GM12874 (cell line): ENCODE results near the gene PDE4D.

Experiments
- TF ChIP-seq, protein P1 (sequence below): IDR thresholded peaks from 2 replicates; pipeline ENCODE4 v1.5.1; 2011; ENCODE audit warnings: low read depth, mild to moderate bottlenecking, control low read depth, low read length, moderate library complexity; ENCODE audit not compliant: insufficient read depth

Gene PDE4D

DNA sequence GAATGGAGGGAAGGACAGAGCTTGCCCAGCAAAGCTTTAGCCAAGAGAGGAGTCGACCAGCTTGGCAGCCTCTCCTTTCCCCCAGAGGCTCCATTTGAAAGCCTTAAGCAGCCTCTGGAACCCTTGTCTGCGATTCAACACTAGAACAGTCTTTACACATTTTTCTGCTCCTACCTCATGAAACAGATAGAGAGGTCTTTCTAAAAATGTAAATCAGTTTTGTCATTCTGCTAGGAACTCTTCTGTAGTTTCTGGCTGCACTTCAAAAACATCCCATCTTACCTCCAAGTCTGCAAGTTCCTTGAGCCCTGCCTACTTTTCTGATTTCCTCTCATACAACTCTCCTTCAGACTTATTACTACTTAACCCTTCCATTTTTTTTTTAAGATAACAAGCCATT lies 70.1 kb downstream of the PDE4D start:
- TF ChIP-seq, protein P1, sequence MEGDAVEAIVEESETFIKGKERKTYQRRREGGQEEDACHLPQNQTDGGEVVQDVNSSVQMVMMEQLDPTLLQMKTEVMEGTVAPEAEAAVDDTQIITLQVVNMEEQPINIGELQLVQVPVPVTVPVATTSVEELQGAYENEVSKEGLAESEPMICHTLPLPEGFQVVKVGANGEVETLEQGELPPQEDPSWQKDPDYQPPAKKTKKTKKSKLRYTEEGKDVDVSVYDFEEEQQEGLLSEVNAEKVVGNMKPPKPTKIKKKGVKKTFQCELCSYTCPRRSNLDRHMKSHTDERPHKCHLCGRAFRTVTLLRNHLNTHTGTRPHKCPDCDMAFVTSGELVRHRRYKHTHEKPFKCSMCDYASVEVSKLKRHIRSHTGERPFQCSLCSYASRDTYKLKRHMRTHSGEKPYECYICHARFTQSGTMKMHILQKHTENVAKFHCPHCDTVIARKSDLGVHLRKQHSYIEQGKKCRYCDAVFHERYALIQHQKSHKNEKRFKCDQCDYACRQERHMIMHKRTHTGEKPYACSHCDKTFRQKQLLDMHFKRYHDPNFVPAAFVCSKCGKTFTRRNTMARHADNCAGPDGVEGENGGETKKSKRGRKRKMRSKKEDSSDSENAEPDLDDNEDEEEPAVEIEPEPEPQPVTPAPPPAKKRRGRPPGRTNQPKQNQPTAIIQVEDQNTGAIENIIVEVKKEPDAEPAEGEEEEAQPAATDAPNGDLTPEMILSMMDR, result no peak

DNA sequence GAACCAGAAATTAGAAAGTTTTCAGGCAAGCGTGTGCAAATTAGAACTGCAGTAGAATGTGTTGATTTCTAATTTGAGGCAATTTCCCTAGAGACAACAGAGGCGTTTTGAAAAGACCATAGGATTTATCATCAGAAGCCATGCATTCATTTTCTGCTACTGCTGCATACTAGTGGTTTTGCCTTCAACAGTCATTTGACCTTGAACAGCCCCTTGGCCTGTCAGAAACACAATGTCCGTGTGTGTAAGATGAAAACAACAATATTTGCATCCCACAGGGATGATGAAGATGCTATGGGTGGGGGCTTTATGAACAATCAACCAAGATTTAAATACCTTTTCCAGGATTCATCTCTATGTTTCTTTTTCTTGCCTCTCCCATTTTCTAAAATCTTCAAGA lies 73.7 kb downstream of the PDE4D start:
- TF ChIP-seq, protein P1, result no peak

DNA sequence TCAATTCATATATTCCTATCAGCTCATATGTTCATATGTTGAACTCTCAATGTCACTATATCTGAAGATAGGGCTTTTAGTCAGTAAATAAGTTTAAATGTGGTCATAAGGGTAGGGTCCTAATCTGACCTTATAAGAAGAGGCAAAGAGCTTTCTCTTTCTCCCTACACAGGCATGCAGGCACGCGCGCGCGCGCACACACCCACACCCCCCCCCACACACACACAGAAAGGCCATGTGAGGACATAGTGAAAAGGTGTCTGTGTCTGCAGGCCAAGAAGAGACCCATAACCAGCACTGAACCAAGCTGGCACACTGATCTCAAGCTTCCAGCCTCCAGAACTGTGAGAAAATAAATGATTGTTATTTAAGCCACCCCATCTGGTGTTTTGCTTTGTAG lies 76.0 kb downstream of the PDE4D start:
- TF ChIP-seq, protein P1, result no peak

DNA sequence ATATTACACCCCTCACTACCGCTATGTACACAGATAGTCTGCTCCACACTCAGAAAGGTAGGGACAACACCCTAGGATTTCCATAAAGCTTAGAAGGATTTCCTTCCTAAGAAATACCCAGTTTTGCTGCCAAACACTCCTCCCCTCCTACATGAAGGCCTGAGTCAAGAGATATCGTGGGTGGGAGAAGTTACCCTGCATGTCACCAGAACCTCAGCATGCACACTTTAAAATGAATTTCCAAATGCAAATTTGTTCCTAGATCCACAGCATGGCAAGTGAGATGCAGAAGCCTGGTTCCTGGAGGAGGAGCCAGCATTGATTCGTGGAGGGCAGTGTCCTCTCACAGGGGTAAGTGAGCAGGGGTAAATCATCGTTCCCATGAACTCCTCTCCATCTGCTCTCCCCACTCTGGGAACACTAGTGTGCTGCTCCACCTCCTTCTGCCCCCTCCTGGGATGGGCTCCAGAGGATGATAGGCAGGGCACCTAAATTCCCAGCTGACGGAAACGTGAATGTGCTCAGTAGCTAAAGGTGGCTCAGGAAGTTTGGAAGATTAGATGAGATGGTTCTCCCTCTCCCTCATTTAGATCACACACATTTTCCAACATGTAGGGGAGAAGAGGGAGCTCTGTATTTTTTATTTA lies 76.7 kb downstream of the PDE4D start:
- TF ChIP-seq, protein P1, result no peak

DNA sequence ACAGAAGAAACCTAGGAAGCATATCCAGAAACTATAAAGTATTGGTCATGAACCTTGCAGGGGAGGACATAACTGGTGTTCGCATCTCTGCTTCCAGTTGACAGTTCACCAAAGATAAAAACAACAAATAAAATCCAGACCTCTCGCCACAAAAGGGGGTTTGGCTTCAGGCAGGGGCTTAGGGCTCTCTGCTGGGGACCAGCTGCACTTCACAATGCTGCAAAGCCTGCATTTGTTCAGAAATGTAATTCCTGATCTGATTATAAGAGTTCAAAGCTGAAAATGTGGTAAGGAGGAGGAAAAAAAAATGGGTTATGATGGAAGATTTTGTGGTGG lies 79.0 kb downstream of the PDE4D start:
- TF ChIP-seq, protein P1, result no peak

DNA sequence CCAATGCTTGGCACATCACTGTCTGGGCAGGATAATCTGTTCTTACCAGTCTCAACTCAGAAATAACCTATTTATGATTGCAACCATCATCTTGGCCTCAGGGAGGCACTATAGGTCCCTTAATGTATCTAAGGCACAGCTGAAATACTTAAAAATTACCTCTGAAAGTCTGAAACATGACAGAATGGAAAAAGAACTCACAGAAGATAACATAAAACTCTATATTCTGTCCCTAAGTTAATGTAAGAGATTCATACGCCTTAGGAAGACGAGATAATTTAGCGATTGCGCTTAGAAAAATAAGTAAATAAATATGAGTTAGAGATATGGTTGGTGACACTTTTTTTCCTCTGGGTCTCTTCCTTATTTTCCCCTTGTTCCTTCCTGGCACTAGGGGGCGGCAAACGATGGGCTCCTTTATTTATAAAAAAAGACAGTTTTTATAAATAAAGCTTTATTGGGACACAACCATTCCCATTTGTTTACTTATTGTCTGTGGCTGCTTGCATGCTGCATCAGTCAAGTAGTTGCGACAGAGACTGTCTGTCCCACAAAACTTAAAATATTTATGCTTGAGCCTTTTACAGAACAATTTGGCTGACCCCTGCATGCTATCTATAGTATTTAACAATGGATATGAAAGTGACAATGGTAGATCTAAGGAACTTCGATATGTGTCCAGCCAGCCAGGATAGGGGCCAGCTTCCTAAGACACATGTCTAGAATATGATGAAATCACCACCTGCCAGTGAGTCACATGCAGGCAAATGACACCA lies 79.6 kb downstream of the PDE4D start:
- TF ChIP-seq, protein P1, result peak; percentile 43; the same call in 1 of the 2 replicates

DNA sequence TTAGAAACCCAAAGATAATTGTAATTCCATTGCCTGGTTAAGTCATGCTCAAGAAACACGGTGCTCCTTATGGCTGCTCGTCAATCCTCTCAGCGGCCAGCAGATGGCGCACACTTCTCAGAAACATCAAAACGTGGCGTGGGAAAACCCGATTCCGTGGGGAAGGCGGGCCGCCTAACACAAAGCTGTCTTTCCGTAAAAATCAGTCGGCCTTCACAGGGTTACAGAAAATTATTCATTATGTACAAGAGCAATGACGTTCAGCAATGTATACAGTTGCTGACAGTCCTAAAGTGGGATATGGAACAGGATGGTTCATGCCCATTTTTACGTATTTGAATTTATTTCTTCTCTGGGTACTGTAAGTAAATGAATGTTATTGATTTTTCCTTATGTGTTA lies 83.5 kb downstream of the PDE4D start:
- TF ChIP-seq, protein P1, result peak; percentile 84
